ENCODE results near the gene CTNNA2. TPM values are rescaled to one million over a fixed set of nuclear protein-coding genes. Genes with fewer than 3 reads are reported as not detected.

The CTNNA2 gene
- total and polyA plus RNA-seq, 7 experiments from 2014 or later = not detected

DNA sequence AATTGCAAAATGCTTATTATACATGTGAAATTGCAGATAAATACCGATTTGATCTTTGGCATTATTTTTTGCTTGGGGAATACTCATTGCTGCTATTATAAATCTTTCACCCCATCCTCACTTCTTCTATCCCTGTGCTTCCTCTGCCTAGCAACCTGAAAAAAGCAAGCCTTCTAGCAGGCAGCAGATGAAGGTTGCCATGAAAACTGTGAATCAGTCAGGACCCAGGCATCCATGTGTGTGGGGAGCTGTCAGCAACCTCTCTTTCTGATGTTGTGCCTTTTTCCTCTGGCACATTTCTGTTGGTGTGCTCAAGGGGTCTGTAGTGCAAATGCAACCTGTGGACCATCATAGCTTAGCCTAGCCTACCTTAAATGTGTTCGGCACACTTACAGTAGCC is 427.5 kb downstream of the CTNNA2 start:
- ChIA-PET POLR2A (no interaction called here), CTCF (no interaction called here)
- H3K36me3 ChIP-seq (ENCODE audit: control insufficient read depth in 2 of 3, insufficient read depth in 3 of 3, low read length in 3 of 3) = no peaks in the 10 kb centered on the region
- intact Hi-C loops (cut with micrococcal nuclease) = no loop called here
- ATAC-seq (no peak), DNase-seq (no peak)
- Mint-ChIP-seq H3K27me3 (peaks cover 2 to 15% (median 10%) of the 10 kb centered on the region in 5 donors), H3K9me3 (peaks cover 0 to 5% (median 0%) of the 10 kb centered on the region in 11 donors), H3K27ac (no peak overlapping the region), H3K4me1 (peaks cover 0 to 11% (median 3%) of the 10 kb centered on the region in 7 donors), H3K36me3 (no peaks in the 10 kb centered on the region), H3K4me3 (no peak overlapping the region)
- H3K4me3 ChIP-seq (ENCODE audit: low read length) = no peak overlapping the region
- H3K27ac ChIP-seq (ENCODE audit: low read depth, low read length) = no peak overlapping the region
- H3K4me1 ChIP-seq (ENCODE audit: control insufficient read depth in 2 of 2, insufficient read depth in 2 of 2, low read length in 2 of 2) = no peaks in the 10 kb centered on the region
- H3K27me3 ChIP-seq (ENCODE audit: control insufficient read depth in 2 of 2, insufficient read depth in 2 of 2, low read length in 2 of 2) = no peaks in the 10 kb centered on the region
- no peaks in the 10 kb centered on the region for H3K9me3 ChIP-seq (ENCODE audit: control insufficient read depth in 2 of 3, low read length in 3 of 3)

DNA sequence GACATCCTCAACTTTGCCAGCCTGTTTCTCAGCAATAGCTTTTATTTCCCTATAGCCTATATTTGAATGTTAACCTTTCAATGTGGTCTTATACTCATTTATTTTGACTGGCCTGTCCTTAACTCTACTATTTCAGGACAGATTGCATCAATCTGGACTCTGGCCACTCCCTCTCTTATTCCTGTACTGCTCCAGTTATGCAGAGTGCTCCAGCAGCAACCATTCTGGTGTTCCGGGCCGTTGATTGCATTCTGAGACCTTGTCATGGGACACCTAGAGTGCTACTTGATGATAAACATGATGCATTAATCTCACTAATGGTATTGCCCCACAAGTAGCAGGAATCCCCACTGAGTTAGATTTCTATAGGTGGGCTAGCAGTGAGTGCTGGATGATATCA is 428.3 kb downstream of the CTNNA2 start:
- Mint-ChIP-seq H3K27ac (no peak overlapping the region), H3K36me3 (no peaks in the 10 kb centered on the region), H3K27me3 (peaks cover 2 to 15% (median 7%) of the 10 kb centered on the region in 5 donors), H3K4me3 (no peak overlapping the region), H3K4me1 (peaks cover 0 to 6% (median 3%) of the 10 kb centered on the region in 7 donors), H3K9me3 (peaks cover 0 to 5% (median 0%) of the 10 kb centered on the region in 11 donors)
- CTCF ChIA-PET = no interaction called here
- Histone ChIP-seq H3K27me3 (ENCODE audit: control insufficient read depth in 2 of 2, insufficient read depth in 2 of 2, low read length in 2 of 2) (no peaks in the 10 kb centered on the region), H3K9me3 (ENCODE audit: control insufficient read depth in 2 of 3, low read length in 3 of 3) (no peaks in the 10 kb centered on the region), H3K27ac (ENCODE audit: low read depth, low read length) (no peak overlapping the region), H3K36me3 (ENCODE audit: control insufficient read depth in 2 of 3, insufficient read depth in 3 of 3, low read length in 3 of 3) (no peaks in the 10 kb centered on the region), H3K4me3 (ENCODE audit: low read length) (no peak overlapping the region), H3K4me1 (ENCODE audit: control insufficient read depth in 2 of 2, insufficient read depth in 2 of 2, low read length in 2 of 2) (no peaks in the 10 kb centered on the region)
- intact Hi-C loops (cut with micrococcal nuclease) = no loop called here
- DNase-seq (no peak), ATAC-seq (no peak)
- POLR2A ChIA-PET = no interaction called here

DNA sequence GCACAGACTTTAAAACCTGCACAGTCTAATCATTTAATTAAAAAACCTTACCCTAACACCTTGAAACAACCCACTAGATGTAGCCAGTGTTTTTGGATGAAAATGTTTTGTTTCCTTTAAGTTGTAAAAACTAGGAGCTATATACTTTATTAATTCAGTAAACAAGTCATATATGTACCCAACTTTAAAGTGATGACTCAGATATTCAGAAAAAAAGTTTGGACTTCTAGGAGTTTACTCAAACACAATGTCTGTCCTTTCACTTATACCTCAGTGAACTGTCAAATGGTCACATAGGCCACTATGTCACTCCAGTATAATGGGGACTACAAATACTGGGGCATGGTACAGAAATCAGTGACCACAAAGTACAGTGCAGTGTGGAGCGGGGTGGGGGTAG is 431.4 kb downstream of the CTNNA2 start:
- H3K9me3 Mint-ChIP-seq = peaks cover 0 to 9% (median 0%) of the 10 kb centered on the region in 11 donors
- intact Hi-C loops (cut with micrococcal nuclease) = no loop called here
- H3K4me3 Mint-ChIP-seq = no peak overlapping the region
- ATAC-seq (no peak), DNase-seq (no peak)
- peaks cover 0 to 7% (median 4%) of the 10 kb centered on the region in 5 donors for H3K27me3 Mint-ChIP-seq
- no peak overlapping the region for H3K27ac ChIP-seq (ENCODE audit: low read depth, low read length)
- no peaks in the 10 kb centered on the region for H3K27me3 ChIP-seq (ENCODE audit: control insufficient read depth in 2 of 2, insufficient read depth in 2 of 2, low read length in 2 of 2)
- H3K36me3 Mint-ChIP-seq = no peaks in the 10 kb centered on the region
- H3K36me3 ChIP-seq (ENCODE audit: control insufficient read depth in 2 of 3, insufficient read depth in 3 of 3, low read length in 3 of 3) = no peaks in the 10 kb centered on the region
- no peak overlapping the region for H3K4me3 ChIP-seq (ENCODE audit: low read length)
- no peaks in the 10 kb centered on the region for H3K4me1 Mint-ChIP-seq
- no peaks in the 10 kb centered on the region for H3K4me1 ChIP-seq (ENCODE audit: control insufficient read depth in 2 of 2, insufficient read depth in 2 of 2, low read length in 2 of 2)
- ChIA-PET CTCF (no interaction called here), POLR2A (no interaction called here)
- H3K27ac Mint-ChIP-seq = no peak overlapping the region
- H3K9me3 ChIP-seq (ENCODE audit: control insufficient read depth in 2 of 3, low read length in 3 of 3) = no peaks in the 10 kb centered on the region

DNA sequence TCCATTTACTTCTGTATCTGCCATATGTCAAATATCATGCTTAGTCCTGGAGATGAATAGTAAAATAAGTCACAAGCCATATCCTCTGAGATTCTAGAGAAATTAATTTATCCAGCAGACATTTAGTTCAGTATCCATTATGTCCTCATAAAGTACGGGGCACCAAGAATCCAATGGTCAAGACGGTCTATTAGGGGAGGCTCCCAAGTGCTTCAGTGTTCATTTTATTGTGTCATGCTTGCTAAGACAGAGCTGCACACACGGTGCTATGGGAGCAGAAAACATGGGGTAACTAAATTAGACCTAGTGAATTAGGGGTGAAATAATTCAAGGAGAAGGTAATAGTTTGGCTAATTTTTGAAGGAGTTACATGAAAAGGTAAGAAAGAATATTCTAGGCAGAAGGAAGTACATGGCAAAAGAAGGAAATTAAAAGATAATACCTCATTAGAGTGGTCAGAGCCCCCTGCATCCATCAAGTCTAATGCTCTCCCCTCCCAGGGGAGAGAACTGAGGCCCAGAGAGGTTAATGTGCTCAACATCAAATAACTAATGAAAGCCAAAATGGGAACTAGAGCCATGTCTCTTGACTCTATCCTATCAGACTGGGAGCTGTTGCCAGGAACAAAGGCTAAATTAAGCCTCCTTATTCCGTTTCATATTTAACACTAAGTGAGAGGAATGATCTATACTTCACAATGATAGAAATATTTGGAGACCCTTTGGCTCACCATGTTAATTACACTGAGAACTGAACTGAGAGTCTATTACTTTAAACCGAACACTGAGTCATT is 433.0 kb downstream of the CTNNA2 start:
- no peak for DNase-seq
- H3K9me3 ChIP-seq (ENCODE audit: control insufficient read depth in 2 of 3, low read length in 3 of 3) = no peaks in the 10 kb centered on the region
- intact Hi-C loops (cut with micrococcal nuclease) = no loop called here
- CTCF ChIA-PET = no interaction called here
- H3K36me3 ChIP-seq (ENCODE audit: control insufficient read depth in 2 of 3, insufficient read depth in 3 of 3, low read length in 3 of 3) = no peaks in the 10 kb centered on the region
- no peak for ATAC-seq
- Mint-ChIP-seq H3K4me1 (no peaks in the 10 kb centered on the region), H3K36me3 (no peaks in the 10 kb centered on the region), H3K9me3 (peaks cover 0 to 9% (median 0%) of the 10 kb centered on the region in 11 donors), H3K27me3 (peaks cover 0 to 6% (median 4%) of the 10 kb centered on the region in 5 donors), H3K27ac (no peak overlapping the region), H3K4me3 (no peak overlapping the region)
- H3K4me1 ChIP-seq (ENCODE audit: control insufficient read depth in 2 of 2, insufficient read depth in 2 of 2, low read length in 2 of 2) = no peaks in the 10 kb centered on the region
- no peak overlapping the region for H3K27ac ChIP-seq (ENCODE audit: low read depth, low read length)
- H3K4me3 ChIP-seq (ENCODE audit: low read length) = no peak overlapping the region
- POLR2A ChIA-PET = no interaction called here
- no peaks in the 10 kb centered on the region for H3K27me3 ChIP-seq (ENCODE audit: control insufficient read depth in 2 of 2, insufficient read depth in 2 of 2, low read length in 2 of 2)

DNA sequence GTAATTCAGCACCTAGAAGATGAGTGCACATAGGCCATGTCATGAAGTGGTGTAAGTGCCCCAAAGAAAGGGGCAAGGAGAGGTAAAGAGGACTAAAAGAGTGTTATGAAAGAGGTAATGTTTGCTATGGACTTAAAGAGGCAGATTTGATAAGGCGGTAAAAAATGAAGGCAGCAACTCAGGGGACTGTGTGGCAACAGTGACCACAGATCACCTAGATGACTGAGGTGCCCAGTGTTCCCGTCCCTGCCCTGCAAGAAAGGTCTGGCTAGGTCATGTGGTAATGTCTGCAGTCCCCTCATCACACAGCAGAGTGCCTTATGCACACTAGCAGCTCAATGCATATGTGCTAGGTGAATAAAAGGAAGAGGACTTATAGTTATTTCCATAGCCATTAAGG is 434.9 kb downstream of the CTNNA2 start:
- Mint-ChIP-seq H3K4me3 (no peak overlapping the region), H3K4me1 (no peaks in the 10 kb centered on the region), H3K36me3 (no peaks in the 10 kb centered on the region), H3K27me3 (peaks cover 0 to 6% (median 4%) of the 10 kb centered on the region in 5 donors), H3K27ac (no peak overlapping the region), H3K9me3 (peaks cover 0 to 14% (median 0%) of the 10 kb centered on the region in 11 donors)
- Histone ChIP-seq H3K4me3 (ENCODE audit: low read length) (no peak overlapping the region), H3K4me1 (ENCODE audit: control insufficient read depth in 2 of 2, insufficient read depth in 2 of 2, low read length in 2 of 2) (no peaks in the 10 kb centered on the region), H3K27ac (ENCODE audit: low read depth, low read length) (no peak overlapping the region), H3K9me3 (ENCODE audit: control insufficient read depth in 2 of 3, low read length in 3 of 3) (no peaks in the 10 kb centered on the region), H3K36me3 (ENCODE audit: control insufficient read depth in 2 of 3, insufficient read depth in 3 of 3, low read length in 3 of 3) (no peaks in the 10 kb centered on the region), H3K27me3 (ENCODE audit: control insufficient read depth in 2 of 2, insufficient read depth in 2 of 2, low read length in 2 of 2) (no peaks in the 10 kb centered on the region)
- POLR2A ChIA-PET = no interaction called here
- ATAC-seq (no peak), DNase-seq (no peak)
- intact Hi-C loops (cut with micrococcal nuclease) = no loop called here
- CTCF ChIA-PET = no interaction called here

DNA sequence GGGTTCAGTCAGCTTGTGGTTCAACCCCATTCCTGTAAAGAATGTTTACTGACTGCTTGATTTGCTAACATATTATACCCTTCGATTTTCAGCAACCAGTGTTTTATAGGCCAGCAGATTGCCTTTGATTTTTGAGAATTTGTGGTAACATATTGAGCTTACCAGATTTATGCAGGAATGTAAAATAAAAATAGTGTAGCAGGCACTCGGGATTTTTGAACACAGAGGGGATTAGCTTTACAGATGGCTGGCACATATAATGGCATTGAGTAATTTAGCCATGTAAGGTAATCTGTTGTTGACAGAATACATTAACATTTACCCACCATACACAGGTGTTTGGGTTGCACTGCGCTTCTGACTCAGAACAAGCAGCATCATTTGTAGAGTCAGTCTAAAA is 437.7 kb downstream of the CTNNA2 start:
- peaks cover 0 to 5% (median 4%) of the 10 kb centered on the region in 5 donors for H3K27me3 Mint-ChIP-seq
- CTCF ChIA-PET = no interaction called here
- H3K36me3 ChIP-seq (ENCODE audit: control insufficient read depth in 2 of 3, insufficient read depth in 3 of 3, low read length in 3 of 3) = no peaks in the 10 kb centered on the region
- H3K9me3 Mint-ChIP-seq = peaks cover 0 to 17% (median 1%) of the 10 kb centered on the region in 11 donors
- no peak overlapping the region for H3K27ac Mint-ChIP-seq
- H3K27ac ChIP-seq (ENCODE audit: low read depth, low read length) = no peak overlapping the region
- no peak for ATAC-seq
- no peak overlapping the region for H3K4me3 ChIP-seq (ENCODE audit: low read length)
- no peaks in the 10 kb centered on the region for H3K4me1 ChIP-seq (ENCODE audit: control insufficient read depth in 2 of 2, insufficient read depth in 2 of 2, low read length in 2 of 2)
- H3K9me3 ChIP-seq (ENCODE audit: control insufficient read depth in 2 of 3, low read length in 3 of 3) = no peaks in the 10 kb centered on the region
- DNase-seq = no peak
- H3K36me3 Mint-ChIP-seq = no peaks in the 10 kb centered on the region
- H3K27me3 ChIP-seq (ENCODE audit: control insufficient read depth in 2 of 2, insufficient read depth in 2 of 2, low read length in 2 of 2) = no peaks in the 10 kb centered on the region
- H3K4me3 Mint-ChIP-seq = no peak overlapping the region
- POLR2A ChIA-PET = no interaction called here
- intact Hi-C loops (cut with micrococcal nuclease) = no loop called here
- no peaks in the 10 kb centered on the region for H3K4me1 Mint-ChIP-seq

DNA sequence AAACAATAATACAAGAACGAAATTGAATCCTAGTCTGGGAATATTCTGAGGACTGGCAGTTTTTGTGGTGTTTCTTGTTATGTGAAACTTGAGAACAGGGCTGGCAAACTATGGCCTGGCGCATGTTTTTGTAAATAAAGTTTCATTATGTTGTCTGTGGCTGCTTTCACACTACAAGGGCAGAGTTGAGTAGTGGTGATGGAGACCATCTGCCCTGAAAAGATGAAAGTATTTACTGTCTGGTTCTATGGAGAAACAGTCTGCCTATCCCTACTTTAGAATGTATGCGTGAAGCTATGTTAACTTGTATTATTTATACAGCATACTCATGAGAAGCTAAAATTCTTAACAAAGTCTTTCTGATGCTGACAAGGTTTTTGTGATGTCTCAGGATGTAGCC is 439.8 kb downstream of the CTNNA2 start:
- no peak for ATAC-seq
- intact Hi-C loops (cut with micrococcal nuclease) = no loop called here
- no peak for DNase-seq
- Histone ChIP-seq H3K36me3 (ENCODE audit: control insufficient read depth in 2 of 3, insufficient read depth in 3 of 3, low read length in 3 of 3) (no peaks in the 10 kb centered on the region), H3K4me1 (ENCODE audit: control insufficient read depth in 2 of 2, insufficient read depth in 2 of 2, low read length in 2 of 2) (no peaks in the 10 kb centered on the region), H3K27me3 (ENCODE audit: control insufficient read depth in 2 of 2, insufficient read depth in 2 of 2, low read length in 2 of 2) (no peaks in the 10 kb centered on the region), H3K27ac (ENCODE audit: low read depth, low read length) (no peak overlapping the region), H3K9me3 (ENCODE audit: control insufficient read depth in 2 of 3, low read length in 3 of 3) (no peaks in the 10 kb centered on the region), H3K4me3 (ENCODE audit: low read length) (no peak overlapping the region)
- H3K36me3 Mint-ChIP-seq = no peaks in the 10 kb centered on the region
- ChIA-PET POLR2A (no interaction called here), CTCF (no interaction called here)
- H3K4me3 Mint-ChIP-seq = no peak overlapping the region
- H3K9me3 Mint-ChIP-seq = peaks cover 0 to 13% (median 2%) of the 10 kb centered on the region in 11 donors
- peaks cover 0 to 4% (median 0%) of the 10 kb centered on the region in 5 donors for H3K27me3 Mint-ChIP-seq
- no peaks in the 10 kb centered on the region for H3K4me1 Mint-ChIP-seq
- no peak overlapping the region for H3K27ac Mint-ChIP-seq
